GM11168 (cell line): ENCODE results near the gene PACS2.

Source experiments
- in situ Hi-C: fragments of 300-500 bp; cut with MboI; formaldehyde crosslinking; loops from one replicate; pipeline ENCODE4 v1.12.0; 2022; ENCODE audit warnings: low sequenced_read_pairs; ENCODE audit not compliant: unreplicated experiment

The PACS2 gene

GRCh38 chr14:105416671-105417070, 102.1 kb downstream of the PACS2 start:
- in situ Hi-C loops = no loop called here

GRCh38 chr14:105417690-105418121, 103.2 kb downstream of the PACS2 start:
- in situ Hi-C loops = no loop called here

- in situ Hi-C loops = no loop called here
These were observed 104.0 kb downstream of the PACS2 start for GRCh38 chr14:105418269-105419194.

GRCh38 chr14:105419195-105420091, 104.9 kb downstream of the PACS2 start, which contains the start of gene MTA1:
TSS of gene MTA1 (plus strand) at chr14:105419827. CDS start at chr14:105420036, 209 bp downstream.
- in situ Hi-C loops = no loop called here

- in situ Hi-C loops = no loop called here
These were observed 105.8 kb downstream of the PACS2 start for GRCh38 chr14:105420101-105420973.

- in situ Hi-C loops = no loop called here
These were observed 106.6 kb downstream of the PACS2 start for GRCh38 chr14:105420974-105421674.

GRCh38 chr14:105421723-105422615, 107.4 kb downstream of the PACS2 start:
- in situ Hi-C loops = no loop called here

GRCh38 chr14:105422695-105423487, 108.3 kb downstream of the PACS2 start:
- in situ Hi-C loops = no loop called here

GRCh38 chr14:105423488-105424195, 109.1 kb downstream of the PACS2 start:
- in situ Hi-C loops = no loop called here

GRCh38 chr14:105424861-105425260, 110.3 kb downstream of the PACS2 start:
- in situ Hi-C loops = no loop called here

GRCh38 chr14:105425823-105426247, 111.3 kb downstream of the PACS2 start:
- in situ Hi-C loops = no loop called here

- in situ Hi-C loops = no loop called here
These were observed 112.0 kb downstream of the PACS2 start for GRCh38 chr14:105426416-105427130.

GRCh38 chr14:105427412-105427811, 112.9 kb downstream of the PACS2 start:
- in situ Hi-C loops = no loop called here

GRCh38 chr14:105427936-105428485, 113.5 kb downstream of the PACS2 start:
- in situ Hi-C loops = no loop called here

GRCh38 chr14:105430042-105430441, 115.5 kb downstream of the PACS2 start:
- in situ Hi-C loops = no loop called here

- in situ Hi-C loops = no loop called here
These were observed 116.0 kb downstream of the PACS2 start for GRCh38 chr14:105430565-105430964.
